HCT116 (cell line): ENCODE results near the gene TBX15.

Experiments
- CEBPB ChIP-seq: IDR thresholded peaks from 2 replicates; pipeline ENCODE4 v1.6.1; 2012; ENCODE audit warnings: low read depth
- CTCF ChIP-seq, 3 experiments: fragments of 200-600 bp in 1 of 3; sonication (generic) in 1 of 3; IDR thresholded peaks in 2 of 3; conservative IDR thresholded peaks in 1 of 3; 2 replicates each; pipeline ENCODE4 v1.5.1; 2012 to 2017; ENCODE audit warnings: low read depth in 2 of 3, low read length in 2 of 3, antibody characterized with exemption in 1 of 3, borderline replicate concordance in 1 of 3, control low read depth in 1 of 3, mild to moderate bottlenecking in 1 of 3, mixed read lengths in 1 of 3, mixed run types in 1 of 3, moderate library complexity in 1 of 3; ENCODE audit not compliant: insufficient read depth in 1 of 3
- POLR2A ChIP-seq: IDR thresholded peaks from 2 replicates; pipeline ENCODE4 v1.7.0; 2011; ENCODE audit warnings: borderline replicate concordance; ENCODE audit not compliant: insufficient read depth, insufficient read length; ENCODE audit errors: extremely low read depth
- REST ChIP-seq: IDR thresholded peaks from 2 replicates; pipeline ENCODE4 v1.6.1; 2012; ENCODE audit warnings: low read depth

GRCh38 chr1:118970451-118970850 is 17.7 kb downstream of the TBX15 start:
- no peak for TF ChIP-seq CEBPB
- no peak for TF ChIP-seq CTCF (IDR thresholded peaks at IDR 0.05 in 2 of 3, conservative IDR thresholded peaks at IDR 0.05 in 1 of 3; ENCODE audit: borderline replicate concordance in 1 of 3, insufficient read depth in 1 of 3, low read depth in 2 of 3, low read length in 2 of 3)
- no peak for TF ChIP-seq REST
- TF ChIP-seq POLR2A: no peak
